ENCODE data around the gene EXD2.

GRCh38 chr14:69280746-69281291, 89.5 kb downstream of the EXD2 start:
- TF ChIP-seq CTCF (IDR thresholded peaks at IDR 0.05) (no peak), MAX (CRISPR knock-in tag; IDR thresholded peaks at IDR 0.05) (no peak), NR2C2 (CRISPR knock-in tag; IDR thresholded peaks at IDR 0.05) (no peak), FOXK1 (CRISPR knock-in tag; IDR thresholded peaks at IDR 0.05) (no peak), HMGA2 (CRISPR knock-in tag; IDR thresholded peaks at IDR 0.05) (no peak), SP1 (CRISPR knock-in tag; conservative IDR thresholded peaks at IDR 0.05) (no peak), NFYB (CRISPR knock-in tag; conservative IDR thresholded peaks at IDR 0.05; ENCODE audit: low read depth) (no peak)
